Measurements from ENCODE around the gene AARS2.

DNA sequence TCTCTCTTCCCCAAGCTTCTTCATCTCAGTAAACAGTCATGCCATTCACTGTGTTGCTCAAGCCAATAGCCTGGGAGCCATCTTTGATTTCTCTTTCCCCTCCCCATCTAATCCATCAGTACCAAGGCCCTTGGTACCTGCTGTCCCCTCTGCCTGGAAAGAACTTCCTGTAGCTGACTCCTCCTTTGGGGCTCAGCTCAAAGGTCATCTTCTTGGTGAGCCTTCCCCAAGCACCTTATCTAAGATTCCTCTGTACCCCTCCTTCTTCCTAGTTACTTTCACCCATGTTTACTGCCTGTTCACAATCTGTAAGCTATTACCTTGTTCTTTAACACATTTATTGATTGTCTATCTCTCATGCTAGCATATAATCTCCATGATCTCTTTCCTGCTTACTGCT, 3.5 kb downstream of the AARS2 start:
- TF ChIP-seq, protein P1, sequence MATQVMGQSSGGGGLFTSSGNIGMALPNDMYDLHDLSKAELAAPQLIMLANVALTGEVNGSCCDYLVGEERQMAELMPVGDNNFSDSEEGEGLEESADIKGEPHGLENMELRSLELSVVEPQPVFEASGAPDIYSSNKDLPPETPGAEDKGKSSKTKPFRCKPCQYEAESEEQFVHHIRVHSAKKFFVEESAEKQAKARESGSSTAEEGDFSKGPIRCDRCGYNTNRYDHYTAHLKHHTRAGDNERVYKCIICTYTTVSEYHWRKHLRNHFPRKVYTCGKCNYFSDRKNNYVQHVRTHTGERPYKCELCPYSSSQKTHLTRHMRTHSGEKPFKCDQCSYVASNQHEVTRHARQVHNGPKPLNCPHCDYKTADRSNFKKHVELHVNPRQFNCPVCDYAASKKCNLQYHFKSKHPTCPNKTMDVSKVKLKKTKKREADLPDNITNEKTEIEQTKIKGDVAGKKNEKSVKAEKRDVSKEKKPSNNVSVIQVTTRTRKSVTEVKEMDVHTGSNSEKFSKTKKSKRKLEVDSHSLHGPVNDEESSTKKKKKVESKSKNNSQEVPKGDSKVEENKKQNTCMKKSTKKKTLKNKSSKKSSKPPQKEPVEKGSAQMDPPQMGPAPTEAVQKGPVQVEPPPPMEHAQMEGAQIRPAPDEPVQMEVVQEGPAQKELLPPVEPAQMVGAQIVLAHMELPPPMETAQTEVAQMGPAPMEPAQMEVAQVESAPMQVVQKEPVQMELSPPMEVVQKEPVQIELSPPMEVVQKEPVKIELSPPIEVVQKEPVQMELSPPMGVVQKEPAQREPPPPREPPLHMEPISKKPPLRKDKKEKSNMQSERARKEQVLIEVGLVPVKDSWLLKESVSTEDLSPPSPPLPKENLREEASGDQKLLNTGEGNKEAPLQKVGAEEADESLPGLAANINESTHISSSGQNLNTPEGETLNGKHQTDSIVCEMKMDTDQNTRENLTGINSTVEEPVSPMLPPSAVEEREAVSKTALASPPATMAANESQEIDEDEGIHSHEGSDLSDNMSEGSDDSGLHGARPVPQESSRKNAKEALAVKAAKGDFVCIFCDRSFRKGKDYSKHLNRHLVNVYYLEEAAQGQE (IDR thresholded peaks at IDR 0.05; ENCODE audit: insufficient read depth in 1 of 2, low read depth in 2 of 2, low read length in 2 of 2): no peak
- TF ChIP-seq SIN3A (IDR thresholded peaks at IDR 0.05; ENCODE audit: borderline replicate concordance, insufficient read depth, low read length) (no peak), TAF1 (IDR thresholded peaks at IDR 0.05; ENCODE audit: borderline replicate concordance, insufficient read depth, low read length) (no peak), POLR2AphosphoS5 (IDR thresholded peaks at IDR 0.05; ENCODE audit: low read depth, low read length) (no peak)

Measured in PFSK-1 (cell line).